GM18519 (cell line): Measurements from ENCODE around the gene AGAP4.
"Not testable (repeated sequence)": the region's sequence is repeated elsewhere in the genome, so short reads cannot be mapped to it uniquely, and the experiment has no call there.

ENCODE experiments used
- ATAC-seq: cut with Tn5 transposase; IDR thresholded peaks from one replicate; pipeline ENCODE4 v1.9.1; 2021; ENCODE audit warnings: mild to moderate bottlenecking, moderate library complexity; ENCODE audit not compliant: unreplicated experiment, low FRiP score

AGAP4 gene

GRCh38 chr10:45847400-45847799 lies at the start of gene AGAP4:
Gene AGAP4, minus strand, starts transcription at chr10:45847500. Its CDS starts 153 bp downstream, at chr10:45847347.
- not testable (repeated sequence) for ATAC-seq

- not testable (repeated sequence) for ATAC-seq
Observed at GRCh38 chr10:45890721-45891120, 43.4 kb upstream of the AGAP4 start.

GRCh38 chr10:45889539-45890230 lies 42.4 kb upstream of the AGAP4 start:
- not testable (repeated sequence) for ATAC-seq

GRCh38 chr10:45882880-45883279 lies 35.6 kb upstream of the AGAP4 start:
- not testable (repeated sequence) for ATAC-seq

GRCh38 chr10:45865404-45865803 lies 18.1 kb upstream of the AGAP4 start:
- ATAC-seq: not testable (repeated sequence)

GRCh38 chr10:45864264-45864663 lies 17.0 kb upstream of the AGAP4 start:
- not testable (repeated sequence) for ATAC-seq

GRCh38 chr10:45863632-45864031 lies 16.3 kb upstream of the AGAP4 start:
- not testable (repeated sequence) for ATAC-seq

GRCh38 chr10:45857931-45858330 lies 10.6 kb upstream of the AGAP4 start:
- ATAC-seq: not testable (repeated sequence)

GRCh38 chr10:45848467-45848866 lies 1.2 kb upstream of the AGAP4 start:
- not testable (repeated sequence) for ATAC-seq

- not testable (repeated sequence) for ATAC-seq
Observed at GRCh38 chr10:45822918-45823317, 24.4 kb downstream of the AGAP4 start.

- ATAC-seq: not testable (repeated sequence)
Observed at GRCh38 chr10:45820107-45820830, 27.0 kb downstream of the AGAP4 start.

GRCh38 chr10:45819552-45819951 lies 27.7 kb downstream of the AGAP4 start:
- no peak for ATAC-seq

- no peak for ATAC-seq
Observed at GRCh38 chr10:45817912-45818311, 29.4 kb downstream of the AGAP4 start.

GRCh38 chr10:45817130-45817859 lies 30.0 kb downstream of the AGAP4 start:
- no peak for ATAC-seq

GRCh38 chr10:45814146-45814545 lies 33.2 kb downstream of the AGAP4 start:
- not testable (repeated sequence) for ATAC-seq

- ATAC-seq: not testable (repeated sequence)
Observed at GRCh38 chr10:45812959-45813358, 34.3 kb downstream of the AGAP4 start.

GRCh38 chr10:45811075-45811474 lies 36.2 kb downstream of the AGAP4 start:
- no peak for ATAC-seq

GRCh38 chr10:45809837-45810236 lies 37.5 kb downstream of the AGAP4 start:
- no peak for ATAC-seq

- ATAC-seq: not testable (repeated sequence)
Observed at GRCh38 chr10:45804996-45805395, 42.3 kb downstream of the AGAP4 start.

- not testable (repeated sequence) for ATAC-seq
Observed at GRCh38 chr10:45803060-45804010, 44.0 kb downstream of the AGAP4 start.
